ENCODE data around the gene SPARC. TPM values are rescaled to one million over a fixed set of nuclear protein-coding genes. Genes with fewer than 3 reads are reported as not detected.

The SPARC gene
- total and polyA plus RNA-seq, 2 experiments from 2014 or later = 4,089 to 16,729 TPM

DNA sequence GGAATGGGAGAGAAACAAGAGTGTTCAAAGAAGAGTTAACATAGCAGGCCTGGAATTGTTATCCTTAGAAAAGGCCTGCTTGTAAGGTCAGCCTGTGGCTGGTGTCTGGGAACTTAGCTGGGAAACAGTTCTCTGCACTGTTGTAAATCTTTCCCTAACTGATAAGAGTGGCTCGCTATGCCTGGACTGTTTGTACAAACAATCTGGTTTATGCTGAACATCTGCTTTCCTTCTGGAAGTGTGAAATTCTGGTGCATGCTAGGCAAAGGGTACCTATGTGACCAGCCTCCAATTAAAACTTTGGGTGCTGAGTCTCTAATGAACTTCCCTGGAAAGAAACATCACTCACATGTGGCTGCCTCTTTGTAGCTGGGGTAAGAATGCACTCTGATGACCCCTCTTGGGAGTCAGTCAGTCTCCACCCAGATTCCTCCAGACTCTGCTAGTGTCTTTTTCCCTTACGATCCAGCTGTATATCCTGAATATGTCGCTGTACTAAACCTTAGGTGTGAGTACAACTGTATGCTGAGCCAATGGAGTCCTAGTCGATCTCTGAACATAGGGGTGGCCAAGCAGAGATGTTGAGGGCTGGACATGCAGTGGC lies 16.5 kb downstream of the SPARC start:
- Histone ChIP-seq H3K4me2 (no peak overlapping the region), H3K27me3 (no peaks in the 10 kb centered on the region), H2AFZ (no peak overlapping the region), H3K4me3 (no peak overlapping the region), H4K20me1 (ENCODE audit: insufficient read depth, poor library complexity, severe bottlenecking) (peaks cover 9% of the 10 kb centered on the region), H3K4me1 (ENCODE audit: insufficient read depth) (peaks cover 46% of the 10 kb centered on the region), H3K36me3 (replicated peaks; ENCODE audit: insufficient read depth, low read depth) (no peaks in the 10 kb centered on the region), H3K9me3 (ENCODE audit: low read depth) (no peaks in the 10 kb centered on the region), H3K9me2 (replicated peaks; ENCODE audit: insufficient read depth) (no peaks in the 10 kb centered on the region), H3K27ac (peak overlapping the region; percentile 57), H3K79me2 (peaks cover 11% of the 10 kb centered on the region)
- peak; percentile 66 for DNase-seq (ENCODE audit: low spot score)
- no peak for TF ChIP-seq EZH2phosphoT487 (IDR thresholded peaks at IDR 0.05; ENCODE audit: low read depth, severe bottlenecking, unreplicated experiment)
- TF ChIP-seq CTCF (IDR thresholded peaks at IDR 0.05; ENCODE audit: poor library complexity) = no peak
- WGBS (ENCODE audit: low lambda C conversion rate, missing lambda C conversion rate) = 37% methylated on average over 4 of the region's 4 CpGs

GRCh38 chr5:151667083-151667482 lies 19.6 kb downstream of the SPARC start:
- Histone ChIP-seq H3K27ac (no peak overlapping the region), H2AFZ (no peak overlapping the region), H3K4me2 (no peak overlapping the region), H3K9me2 (replicated peaks; ENCODE audit: insufficient read depth) (no peaks in the 10 kb centered on the region), H3K27me3 (no peaks in the 10 kb centered on the region), H3K9me3 (ENCODE audit: low read depth) (no peaks in the 10 kb centered on the region), H4K20me1 (ENCODE audit: insufficient read depth, poor library complexity, severe bottlenecking) (peaks cover 5% of the 10 kb centered on the region), H3K4me1 (ENCODE audit: insufficient read depth) (peaks cover 42% of the 10 kb centered on the region), H3K4me3 (no peak overlapping the region), H3K36me3 (replicated peaks; ENCODE audit: insufficient read depth, low read depth) (no peaks in the 10 kb centered on the region), H3K79me2 (peaks cover 9% of the 10 kb centered on the region)
- no peak for DNase-seq (ENCODE audit: low spot score)
- TF ChIP-seq EZH2 (IDR thresholded peaks at IDR 0.05; ENCODE audit: borderline replicate concordance) (no peak), CTCF (IDR thresholded peaks at IDR 0.05; ENCODE audit: poor library complexity) (no peak), EZH2phosphoT487 (IDR thresholded peaks at IDR 0.05; ENCODE audit: low read depth, severe bottlenecking, unreplicated experiment) (no peak)
- WGBS (ENCODE audit: low lambda C conversion rate, missing lambda C conversion rate) = 93% methylated on average over 7 of the region's 7 CpGs

- Histone ChIP-seq H3K27me3 (no peaks in the 10 kb centered on the region), H3K36me3 (replicated peaks; ENCODE audit: insufficient read depth, low read depth) (no peaks in the 10 kb centered on the region), H2AFZ (no peak overlapping the region), H3K4me2 (no peak overlapping the region), H3K4me3 (no peak overlapping the region), H3K9me2 (replicated peaks; ENCODE audit: insufficient read depth) (no peaks in the 10 kb centered on the region), H3K9me3 (ENCODE audit: low read depth) (no peaks in the 10 kb centered on the region), H3K4me1 (ENCODE audit: insufficient read depth) (peaks cover 34% of the 10 kb centered on the region), H4K20me1 (ENCODE audit: insufficient read depth, poor library complexity, severe bottlenecking) (peaks cover 5% of the 10 kb centered on the region), H3K27ac (peak overlapping the region; percentile 29), H3K79me2 (peaks cover 9% of the 10 kb centered on the region)
- no peak for DNase-seq (ENCODE audit: low spot score)
- WGBS (ENCODE audit: low lambda C conversion rate, missing lambda C conversion rate) = 39% methylated on average over 2 of the region's 2 CpGs
- TF ChIP-seq EZH2phosphoT487 (IDR thresholded peaks at IDR 0.05; ENCODE audit: low read depth, severe bottlenecking, unreplicated experiment) (no peak), CTCF (IDR thresholded peaks at IDR 0.05; ENCODE audit: poor library complexity) (no peak)
These were observed 21.1 kb downstream of the SPARC start for GRCh38 chr5:151665613-151666012.

Measured in hepatocyte (in vitro differentiated cells).